ENCODE results near the gene PSMD4.

DNA sequence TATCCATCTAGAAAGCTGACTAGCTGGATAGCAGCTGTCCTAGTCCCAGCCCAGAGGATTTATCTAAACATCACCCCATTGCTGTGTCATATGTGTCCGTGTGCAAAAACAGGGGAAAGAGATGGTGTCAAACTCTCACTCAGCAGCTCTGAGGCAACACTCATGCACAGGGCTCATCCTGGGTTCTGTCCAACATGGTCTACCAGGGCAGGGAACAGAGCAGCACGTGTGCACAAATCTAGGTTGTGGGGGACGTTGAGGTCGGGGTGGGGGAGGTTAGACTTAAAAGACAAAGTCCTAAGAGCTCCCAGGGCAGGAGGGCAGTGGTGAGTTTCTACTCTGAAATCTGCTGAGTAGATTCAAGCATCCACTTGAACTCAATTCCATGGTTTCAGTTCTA, 56.5 kb downstream of the PSMD4 start:
- TF ChIP-seq ZNF274 (IDR thresholded peaks at IDR 0.05; ENCODE audit: low read depth, low read length) (no peak), YY1 (IDR thresholded peaks at IDR 0.05; ENCODE audit: insufficient read depth, insufficient read length) (no peak)

All from NT2/D1 (cell line).